Ishikawa (cell line): ENCODE measurements around the gene SOS1.

Source experiments
- CEBPB ChIP-seq: IDR thresholded peaks from 2 replicates; pipeline ENCODE4 v1.6.1; 2012
- CREB1 ChIP-seq: IDR thresholded peaks from 2 replicates; pipeline ENCODE4 v1.6.1; 2012; ENCODE audit warnings: low read depth
- EGR1 ChIP-seq: IDR thresholded peaks from 2 replicates; pipeline ENCODE4 v1.6.1; 2012
- EP300 ChIP-seq: IDR thresholded peaks from 2 replicates; pipeline ENCODE4 v1.6.1; 2012; ENCODE audit warnings: borderline replicate concordance
- FOXM1 ChIP-seq: IDR thresholded peaks from 2 replicates; pipeline ENCODE4 v1.6.1; 2012; ENCODE audit warnings: low read depth, borderline replicate concordance
- MAX ChIP-seq: IDR thresholded peaks from 2 replicates; pipeline ENCODE4 v1.6.1; 2012
- NFIC ChIP-seq: IDR thresholded peaks from 2 replicates; pipeline ENCODE4 v1.6.1; 2012
- RAD21 ChIP-seq: IDR thresholded peaks from 2 replicates; pipeline ENCODE4 v1.6.1; 2012; ENCODE audit warnings: low read depth
- REST ChIP-seq: IDR thresholded peaks from 2 replicates; pipeline ENCODE4 v1.6.1; 2012; ENCODE audit warnings: low read depth, mild to moderate bottlenecking
- TAF1 ChIP-seq: IDR thresholded peaks from 2 replicates; pipeline ENCODE4 v1.6.1; 2012; ENCODE audit warnings: low read depth, mild to moderate bottlenecking
- TCF12 ChIP-seq: IDR thresholded peaks from 2 replicates; pipeline ENCODE4 v1.6.1; 2012; ENCODE audit warnings: low read depth
- TEAD4 ChIP-seq: IDR thresholded peaks from 2 replicates; pipeline ENCODE4 v1.6.1; 2012
- USF1 ChIP-seq: IDR thresholded peaks from 2 replicates; pipeline ENCODE4 v1.6.1; 2012
- YY1 ChIP-seq: IDR thresholded peaks from 2 replicates; pipeline ENCODE4 v1.6.1; 2012; ENCODE audit warnings: low read depth
- ZBTB7A ChIP-seq: IDR thresholded peaks from 2 replicates; pipeline ENCODE4 v1.6.1; 2012; ENCODE audit warnings: low read depth

Gene SOS1

GRCh38 chr2:38991899-38992298 is 129.0 kb downstream of the SOS1 start:
- TF ChIP-seq YY1 (no peak), REST (no peak), NFIC (no peak), CREB1 (no peak), FOXM1 (no peak), TEAD4 (no peak), ZBTB7A (no peak), TAF1 (no peak)

GRCh38 chr2:38988716-38989115 is 132.1 kb downstream of the SOS1 start:
- no peak for TF ChIP-seq CEBPB
- TF ChIP-seq TEAD4, result no peak
- TF ChIP-seq REST, result no peak
- no peak for TF ChIP-seq RAD21
- TF ChIP-seq NFIC, result no peak
- no peak for TF ChIP-seq YY1
- no peak for TF ChIP-seq ZBTB7A

GRCh38 chr2:38982498-38982897 is 138.4 kb downstream of the SOS1 start:
- TF ChIP-seq CEBPB (no peak), EGR1 (no peak), TEAD4 (no peak), USF1 (no peak), RAD21 (no peak), FOXM1 (no peak)

- TF ChIP-seq EGR1, result no peak
- TF ChIP-seq TCF12, result no peak
- TF ChIP-seq EP300, result no peak
- TF ChIP-seq NFIC, result no peak
- TF ChIP-seq CREB1, result no peak
- TF ChIP-seq MAX, result no peak
- no peak for TF ChIP-seq REST
- no peak for TF ChIP-seq TAF1
- no peak for TF ChIP-seq USF1
- TF ChIP-seq RAD21, result no peak
- no peak for TF ChIP-seq ZBTB7A
- TF ChIP-seq CEBPB, result no peak
- no peak for TF ChIP-seq FOXM1
- no peak for TF ChIP-seq TEAD4
- TF ChIP-seq YY1, result no peak
Observed at GRCh38 chr2:38981670-38982357, 139.0 kb downstream of the SOS1 start.

GRCh38 chr2:38981003-38981669 is 139.7 kb downstream of the SOS1 start:
- TF ChIP-seq CREB1 (no peak), MAX (no peak), TCF12 (no peak)
